HPDE6-E6E7 (cell line): ENCODE data around the gene SOAT2.

Source experiments
- DNase-seq: peaks from one replicate; pipeline ENCODE4 v3.0.0; 2011; ENCODE audit warnings: missing footprints; ENCODE audit errors: extremely low spot score

The SOAT2 gene, protein sequence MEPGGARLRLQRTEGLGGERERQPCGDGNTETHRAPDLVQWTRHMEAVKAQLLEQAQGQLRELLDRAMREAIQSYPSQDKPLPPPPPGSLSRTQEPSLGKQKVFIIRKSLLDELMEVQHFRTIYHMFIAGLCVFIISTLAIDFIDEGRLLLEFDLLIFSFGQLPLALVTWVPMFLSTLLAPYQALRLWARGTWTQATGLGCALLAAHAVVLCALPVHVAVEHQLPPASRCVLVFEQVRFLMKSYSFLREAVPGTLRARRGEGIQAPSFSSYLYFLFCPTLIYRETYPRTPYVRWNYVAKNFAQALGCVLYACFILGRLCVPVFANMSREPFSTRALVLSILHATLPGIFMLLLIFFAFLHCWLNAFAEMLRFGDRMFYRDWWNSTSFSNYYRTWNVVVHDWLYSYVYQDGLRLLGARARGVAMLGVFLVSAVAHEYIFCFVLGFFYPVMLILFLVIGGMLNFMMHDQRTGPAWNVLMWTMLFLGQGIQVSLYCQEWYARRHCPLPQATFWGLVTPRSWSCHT

DNA sequence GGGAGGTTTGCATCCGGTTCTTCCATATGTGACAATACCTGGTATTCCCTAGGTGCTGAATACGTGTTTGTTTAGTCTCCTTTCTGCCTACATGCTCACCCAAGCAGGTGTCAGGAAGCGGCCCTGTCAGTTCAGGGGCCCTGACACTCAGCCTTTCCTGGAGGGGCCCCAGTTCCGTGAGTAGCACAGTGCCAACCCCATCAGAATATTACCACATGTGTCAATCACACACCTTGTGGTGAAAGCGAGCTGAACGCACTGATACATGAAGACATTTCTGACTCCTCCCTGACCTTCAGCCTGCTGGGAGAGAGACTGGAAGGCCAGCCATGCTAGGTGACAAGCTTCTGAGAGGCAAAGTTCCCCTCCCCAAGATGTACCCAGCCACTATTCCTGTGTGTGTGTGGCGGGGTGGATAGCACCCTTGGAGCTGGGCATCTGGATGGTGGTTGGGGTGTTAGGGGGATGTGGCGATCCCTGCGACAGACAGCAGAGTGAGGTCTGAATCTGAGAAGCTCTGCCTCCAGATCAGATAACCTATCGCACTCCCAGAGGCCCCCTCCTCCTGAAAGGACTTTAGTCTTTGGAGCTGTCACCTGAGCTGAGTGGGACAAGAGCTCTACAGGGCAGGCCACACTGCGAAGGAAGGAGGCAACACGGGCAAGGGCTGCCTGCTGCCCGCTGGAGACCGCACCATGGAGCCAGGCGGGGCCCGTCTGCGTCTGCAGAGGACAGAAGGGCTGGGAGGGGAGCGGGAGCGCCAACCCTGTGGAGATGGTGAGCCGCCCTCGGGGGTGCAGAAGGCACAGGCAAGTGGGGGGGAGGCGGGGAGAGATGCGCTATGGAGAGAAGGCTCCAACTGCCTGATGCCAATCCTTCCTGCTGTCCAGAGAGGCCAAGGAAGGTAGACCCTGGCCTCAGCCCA, at the start of gene SOAT2:
Gene SOAT2 (plus strand): TSS at position 604 of the 925 bp plus-strand sequence. CDS start 92 bp downstream, at position 696.
- no peak for DNase-seq

DNA sequence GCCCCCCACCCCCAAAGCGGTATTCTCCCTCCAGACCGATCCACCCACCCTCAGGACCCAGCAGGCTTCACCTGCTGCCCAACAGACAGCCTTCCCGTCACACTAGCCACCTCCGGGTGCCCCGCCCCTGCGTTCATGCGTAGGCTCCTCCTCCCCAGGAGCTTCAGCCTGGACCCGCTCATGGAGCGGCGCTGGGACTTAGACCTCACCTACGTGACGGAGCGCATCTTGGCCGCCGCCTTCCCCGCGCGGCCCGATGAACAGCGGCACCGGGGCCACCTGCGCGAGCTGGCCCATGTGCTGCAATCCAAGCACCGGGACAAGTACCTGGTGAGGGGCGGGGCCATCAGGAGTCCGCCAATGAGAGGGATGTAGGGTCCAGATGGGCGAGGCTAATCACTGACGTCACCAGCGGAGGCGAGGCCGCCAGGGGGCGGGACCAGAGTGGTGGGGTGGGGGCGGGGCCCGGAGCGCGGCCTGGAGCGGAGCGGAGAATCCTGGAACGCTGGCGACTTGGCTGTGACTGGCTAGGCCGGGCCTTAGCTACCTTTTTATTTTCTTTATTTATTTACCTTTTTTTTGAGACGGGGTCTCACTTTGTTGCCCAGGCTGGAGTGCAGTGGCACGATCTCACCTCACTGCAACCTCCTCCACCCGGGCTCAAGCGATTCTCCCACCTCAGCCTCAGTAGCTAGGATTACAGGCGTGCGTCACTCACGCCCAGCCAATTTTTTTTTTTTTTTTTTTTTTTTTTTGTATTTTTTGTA, 49.0 kb upstream of the SOAT2 start:
- peak; percentile 95 for DNase-seq

- no peak for DNase-seq
Measured at GRCh38 chr12:53055471-53056266, 47.6 kb upstream of the SOAT2 start.

DNA sequence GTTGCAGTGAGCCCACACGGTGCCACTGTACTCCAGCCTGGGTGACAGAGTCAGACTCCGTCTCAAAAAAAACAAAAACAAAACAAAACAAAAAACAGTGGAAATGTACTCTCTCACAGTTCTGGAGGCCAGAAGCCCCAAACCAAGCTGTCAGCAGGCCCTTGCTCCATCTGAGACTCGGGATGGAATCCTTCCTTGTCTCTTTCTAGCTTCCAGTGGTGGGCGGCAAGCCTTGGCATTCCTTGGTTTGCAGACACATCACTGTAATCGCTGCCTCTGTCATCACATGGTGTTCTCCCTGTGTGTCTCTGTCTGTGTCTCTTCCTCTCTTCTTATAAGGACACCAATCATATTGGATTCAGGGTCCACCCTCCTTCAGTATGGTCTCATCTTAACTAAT, 47.0 kb upstream of the SOAT2 start:
- no peak for DNase-seq

DNA sequence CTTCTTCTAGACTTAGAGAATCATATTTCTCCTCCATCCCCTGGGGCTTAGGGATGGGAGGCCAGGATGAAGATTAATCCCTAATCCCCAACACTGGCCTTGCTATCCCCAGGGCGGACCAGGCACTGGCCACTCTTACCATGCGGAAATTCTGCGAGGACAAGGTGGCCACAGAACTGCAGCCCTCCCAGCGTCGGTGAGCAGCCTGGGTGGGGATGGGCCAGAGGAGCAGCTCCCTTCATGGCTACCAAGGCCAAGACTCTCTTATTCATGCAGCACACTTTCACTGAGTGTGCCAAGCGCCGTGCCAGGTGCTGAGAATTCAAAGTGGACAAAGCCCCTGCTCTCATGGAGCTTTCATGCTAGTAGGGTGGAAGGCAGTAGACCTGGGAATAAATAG, 46.4 kb upstream of the SOAT2 start:
- no peak for DNase-seq

DNA sequence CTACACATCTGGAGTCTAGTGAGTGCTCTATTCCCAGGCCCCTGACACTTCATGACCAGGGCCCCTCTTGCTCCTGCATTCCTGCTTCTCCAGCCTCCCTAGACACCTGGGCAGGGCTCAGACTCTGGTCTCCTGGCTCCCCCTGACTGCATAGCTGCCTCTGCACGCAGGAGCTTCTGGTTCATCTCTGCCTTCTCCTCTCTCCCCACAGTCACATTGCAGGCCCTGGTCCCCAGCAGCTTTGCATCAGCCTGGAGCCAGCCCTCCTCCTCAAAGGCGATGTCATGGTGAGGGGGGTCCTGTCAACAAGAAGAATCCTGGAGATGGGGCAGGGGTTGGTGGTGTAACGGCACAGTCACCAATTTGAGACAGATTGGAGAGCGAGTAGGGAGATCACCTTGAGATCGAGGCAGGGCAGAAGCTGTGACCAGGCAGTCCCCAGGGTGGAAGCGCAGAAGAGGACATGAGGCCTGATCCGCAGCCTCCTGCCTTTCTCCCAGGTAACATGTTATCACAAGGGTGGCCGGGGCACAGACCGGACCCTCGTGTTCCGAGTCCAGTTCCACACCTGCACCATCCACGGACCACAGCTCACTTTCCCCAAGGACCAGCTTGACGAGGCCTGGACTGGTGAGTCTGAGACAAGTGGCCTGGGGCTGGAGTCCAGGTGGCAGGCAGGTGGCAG, 45.3 kb upstream of the SOAT2 start:
- no peak for DNase-seq

GRCh38 chr12:53058674-53059433, 44.4 kb upstream of the SOAT2 start:
- DNase-seq = no peak

- DNase-seq = no peak
Measured at GRCh38 chr12:53059434-53060063, 43.7 kb upstream of the SOAT2 start.

DNA sequence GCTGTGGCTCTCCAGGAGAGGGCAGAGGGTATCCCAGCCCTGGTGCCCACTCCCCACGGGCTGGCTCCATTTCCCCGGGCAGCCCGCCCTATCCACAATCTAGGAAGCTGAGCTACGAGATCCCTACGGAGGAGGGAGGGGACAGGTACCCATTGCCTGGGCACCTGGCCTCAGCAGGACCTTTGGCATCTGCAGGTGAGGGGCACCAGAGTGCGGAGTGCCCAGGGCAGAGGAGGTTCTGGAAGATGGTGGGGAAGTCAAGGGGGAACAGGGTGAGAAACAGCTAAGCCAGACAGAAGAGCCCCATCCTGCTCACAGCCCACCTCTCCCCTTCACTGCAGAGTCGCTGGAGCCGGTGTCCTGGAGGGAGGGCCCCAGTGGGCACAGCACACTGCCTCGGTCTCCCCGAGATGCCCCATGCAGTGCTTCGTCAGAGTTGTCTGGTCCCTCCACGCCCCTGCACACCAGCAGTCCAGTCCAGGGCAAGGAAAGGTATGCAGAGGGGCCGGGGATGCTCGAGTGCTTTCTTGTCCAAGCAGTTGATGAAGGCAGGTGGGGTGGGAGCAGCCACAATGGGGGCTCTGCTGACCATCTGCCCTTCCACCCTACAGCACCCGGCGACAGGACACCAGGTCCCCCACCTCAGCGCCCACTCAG, 43.1 kb upstream of the SOAT2 start:
- DNase-seq = no peak

DNA sequence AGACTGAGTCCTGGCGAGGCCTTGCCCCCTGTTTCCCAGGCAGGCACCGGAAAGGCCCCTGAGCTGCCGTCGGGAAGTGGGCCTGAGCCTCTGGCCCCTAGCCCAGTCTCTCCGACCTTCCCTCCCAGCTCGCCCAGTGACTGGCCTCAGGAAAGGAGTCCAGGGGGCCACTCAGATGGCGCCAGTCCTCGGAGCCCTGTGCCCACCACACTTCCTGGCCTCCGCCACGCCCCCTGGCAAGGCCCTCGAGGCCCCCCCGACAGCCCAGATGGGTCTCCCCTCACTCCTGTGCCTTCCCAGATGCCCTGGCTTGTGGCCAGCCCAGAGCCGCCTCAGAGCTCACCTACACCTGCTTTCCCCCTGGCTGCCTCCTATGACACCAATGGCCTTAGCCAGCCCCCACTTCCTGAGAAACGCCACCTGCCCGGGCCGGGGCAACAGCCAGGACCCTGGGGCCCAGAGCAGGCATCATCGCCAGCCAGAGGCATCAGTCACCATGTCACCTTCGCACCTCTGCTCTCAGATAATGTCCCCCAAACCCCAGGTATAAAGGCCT, 42.5 kb upstream of the SOAT2 start:
- DNase-seq = no peak

DNA sequence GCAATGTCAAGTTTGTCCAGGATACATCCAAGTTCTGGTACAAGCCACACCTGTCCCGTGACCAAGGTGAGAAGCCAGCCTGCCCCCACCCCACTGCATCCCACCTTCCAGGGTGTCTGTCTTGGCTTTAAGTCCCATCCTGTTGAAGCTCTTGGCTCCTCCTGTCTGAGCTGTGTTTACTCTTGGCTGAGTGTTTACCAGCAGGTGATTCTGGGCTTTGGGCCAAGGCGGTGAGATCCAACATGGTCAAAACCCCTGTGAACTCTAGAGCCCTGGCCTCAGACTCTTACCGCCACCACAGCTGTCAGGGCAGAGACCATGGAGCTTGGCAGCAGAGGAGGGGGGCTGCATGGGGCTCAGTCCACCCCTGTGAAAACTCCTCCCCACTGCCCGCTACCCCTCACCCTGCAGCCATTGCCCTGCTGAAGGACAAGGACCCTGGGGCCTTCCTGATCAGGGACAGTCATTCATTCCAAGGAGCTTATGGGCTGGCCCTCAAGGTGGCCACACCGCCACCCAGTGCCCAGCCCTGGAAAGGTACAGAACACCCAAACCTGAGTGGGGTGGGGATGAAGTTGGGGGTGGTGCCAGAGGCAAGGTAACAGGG, 41.8 kb upstream of the SOAT2 start:
- no peak for DNase-seq

GRCh38 chr12:53062011-53062961, 41.0 kb upstream of the SOAT2 start:
- DNase-seq = no peak

- DNase-seq = no peak
Measured at GRCh38 chr12:53062977-53063707, 40.1 kb upstream of the SOAT2 start.

DNA sequence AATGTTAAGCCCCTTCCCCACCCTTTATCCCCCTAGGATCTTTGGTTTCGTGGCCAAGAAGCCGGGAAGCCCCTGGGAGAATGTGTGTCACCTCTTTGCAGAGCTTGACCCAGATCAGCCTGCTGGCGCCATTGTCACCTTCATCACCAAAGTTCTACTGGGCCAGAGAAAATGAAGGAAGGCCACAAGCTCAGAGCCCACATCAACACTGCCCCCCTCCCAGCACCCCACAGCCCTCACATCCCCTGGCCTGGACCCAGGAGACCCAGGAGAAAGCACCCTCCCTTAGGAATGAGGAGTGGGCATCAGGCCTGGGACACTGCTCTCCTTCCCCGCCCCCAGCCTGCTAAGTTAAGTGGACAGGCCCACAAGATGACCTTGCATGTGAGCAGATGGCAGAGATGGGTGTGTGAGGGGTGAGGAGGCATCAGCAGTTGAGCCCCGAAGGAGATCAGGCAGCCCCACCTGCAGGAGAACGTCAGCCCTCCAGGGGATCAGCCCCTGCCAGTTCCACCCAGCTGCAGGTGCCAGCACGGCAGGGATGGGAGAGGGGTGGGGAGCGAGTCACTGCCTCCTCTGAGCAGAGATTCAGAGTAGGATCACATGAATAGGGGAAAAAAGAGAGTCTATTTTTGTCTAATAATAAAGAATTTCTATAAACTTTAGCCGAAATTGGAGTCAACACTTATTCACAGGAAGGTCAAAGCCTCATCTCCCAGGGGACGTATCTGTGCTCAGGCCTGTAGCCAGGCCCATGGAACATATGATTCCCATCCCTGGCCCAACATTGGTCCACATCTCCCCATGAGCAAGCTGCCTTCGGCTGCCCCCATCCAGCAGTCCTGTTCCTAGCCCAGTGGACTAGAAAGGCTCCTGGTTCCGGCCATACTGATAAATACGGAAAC, 39.3 kb upstream of the SOAT2 start:
- DNase-seq = no peak
